ENCODE data around the gene TMEM98. TPM values are rescaled to one million over a fixed set of nuclear protein-coding genes. Genes with fewer than 3 reads are reported as not detected.

Gene TMEM98
- total and polyA plus RNA-seq, 2 of the 4 experiments (the other 2 are of a cell fraction) = 173 to 195 TPM

GRCh38 chr17:32940706-32941390, 12.9 kb downstream of the TMEM98 start:
- POLR2A ChIA-PET (ENCODE audit: unreplicated experiment) = no interaction called here
- no peak overlapping the region for H2BK15ac ChIP-seq (ENCODE audit: low read depth, low read length)
- H2BK5ac ChIP-seq (ENCODE audit: low read depth, low read length, poor library complexity, severe bottlenecking) = no peak overlapping the region
- no peak overlapping the region for H3K23ac ChIP-seq (ENCODE audit: low read depth, low read length)
- BruUV-seq (replicated peaks) = TSS peak; percentile 86
- H3K9ac ChIP-seq (ENCODE audit: low read depth, low read length) = no peak overlapping the region
- CTCF ChIA-PET = interaction anchor here (1.0 to 1.9 kb wide), 2 partner anchors 14 to 15 kb away, joined by 3 to 5 read pairs; no protein-coding TSS in a partner anchor
- dilution Hi-C loops (cut with HindIII; ENCODE audit: low sequenced_read_pairs, unreplicated experiment) = no loop called here
- no peak overlapping the region for H4K5ac ChIP-seq (ENCODE audit: low read depth, low read length)
- no peak overlapping the region for H2BK120ac ChIP-seq (ENCODE audit: low read depth, low read length)
- no peak overlapping the region for H3K18ac ChIP-seq (ENCODE audit: low read depth, low read length)
- H3K4ac ChIP-seq (ENCODE audit: low read depth, low read length) = no peak overlapping the region
- H3K4me2 ChIP-seq (ENCODE audit: low read depth, low read length) = no peak overlapping the region
- no peaks in the 10 kb centered on the region for H3K27me3 ChIP-seq (ENCODE audit: control insufficient read depth, insufficient read depth, low read length)
- TF ChIP-seq MAZ (IDR thresholded peaks at IDR 0.05; ENCODE audit: borderline replicate concordance, low read depth, low read length) = no peak
- no peak for TF ChIP-seq MAFK (IDR thresholded peaks at IDR 0.05; ENCODE audit: low read depth, low read length)
- no peak for TF ChIP-seq CHD1 (IDR thresholded peaks at IDR 0.05; ENCODE audit: low read depth, low read length)
- TF ChIP-seq FOS (IDR thresholded peaks at IDR 0.05; ENCODE audit: low read depth, low read length) = no peak
- TF ChIP-seq BHLHE40 (IDR thresholded peaks at IDR 0.05; ENCODE audit: low read depth, low read length) = no peak
- no peak for TF ChIP-seq RFX5 (IDR thresholded peaks at IDR 0.05; ENCODE audit: low read depth, low read length)
- TF ChIP-seq POLR2A (IDR thresholded peaks at IDR 0.05; ENCODE audit: low read depth, low read length) = no peak
- TF ChIP-seq ELK1 (IDR thresholded peaks at IDR 0.05; ENCODE audit: borderline replicate concordance, low read depth, low read length) = no peak
- TF ChIP-seq SMC3 (IDR thresholded peaks at IDR 0.05; ENCODE audit: low read depth, low read length) = no peak
- no peak for TF ChIP-seq NFE2L2 (IDR thresholded peaks at IDR 0.05; ENCODE audit: low read depth, low read length)
- no peak for TF ChIP-seq USF2 (IDR thresholded peaks at IDR 0.05; ENCODE audit: low read depth, low read length)
- TF ChIP-seq CTCF (conservative IDR thresholded peaks at IDR 0.05; ENCODE audit: low read depth, low read length) = no peak
- TF ChIP-seq RCOR1 (IDR thresholded peaks at IDR 0.05; ENCODE audit: insufficient replicate concordance, low read length) = no peak
- TF ChIP-seq RAD21 (IDR thresholded peaks at IDR 0.05; ENCODE audit: low read length) = no peak
- TF ChIP-seq MXI1 (IDR thresholded peaks at IDR 0.05; ENCODE audit: borderline replicate concordance, low read depth, low read length) = no peak
- no peak for TF ChIP-seq CEBPB (IDR thresholded peaks at IDR 0.05; ENCODE audit: low read depth, low read length)
- DNase-seq (no peak), ATAC-seq (ENCODE audit: low read depth) (no peak)
- in situ Hi-C loops (cut with MboI; ENCODE audit: low sequenced_read_pairs) = no loop called here
- no peaks in the 10 kb centered on the region for H3K79me1 ChIP-seq (ENCODE audit: low read depth in 1 of 2, low read length in 2 of 2)
- H2AK9ac ChIP-seq (replicated peaks; ENCODE audit: low read depth, low read length, poor library complexity) = no peak overlapping the region
- peaks cover 17% of the 10 kb centered on the region for H3K4me1 ChIP-seq (ENCODE audit: control insufficient read depth, insufficient read depth, low read length)
- no peak overlapping the region for H3K56ac ChIP-seq (ENCODE audit: extremely low read depth, insufficient read depth, low read length)
- peaks cover 18% of the 10 kb centered on the region for H3K9me1 ChIP-seq (ENCODE audit: insufficient read depth, low read length)
- H3K27ac ChIP-seq (ENCODE audit: insufficient read depth, low read length) = no peak overlapping the region
- peaks cover 45% of the 10 kb centered on the region for H3K36me3 ChIP-seq (ENCODE audit: control insufficient read depth, insufficient read depth, low read length)
- no peak overlapping the region for H4K91ac ChIP-seq (ENCODE audit: insufficient read depth, low read depth, low read length)
- WGBS, 2 experiments (ENCODE audit: extremely low coverage in 2 of 2, insufficient read length in 1 of 2) = 92% methylated on average over 3 of the region's 10 CpGs; no CpG with 5 or more reads in 1 of the 2 experiments
- intact Hi-C loops (cut with micrococcal nuclease) = no loop called here
- no peak overlapping the region for H4K8ac ChIP-seq (ENCODE audit: low read depth in 2 of 2, low read length in 2 of 2)
- no peak overlapping the region for H3K14ac ChIP-seq (replicated peaks; ENCODE audit: low read depth, low read length)
- no peak overlapping the region for H2AK5ac ChIP-seq (ENCODE audit: low read depth, low read length)
- no peak overlapping the region for H2AFZ ChIP-seq (replicated peaks; ENCODE audit: low read length, poor library complexity)
- H2BK20ac ChIP-seq (ENCODE audit: low read depth, low read length) = no peak overlapping the region
- H3K9me3 ChIP-seq (ENCODE audit: control insufficient read depth, insufficient read depth, low read length) = no peaks in the 10 kb centered on the region
- no peak overlapping the region for H3K4me3 ChIP-seq (ENCODE audit: insufficient read depth, low read depth, low read length)
- H4K20me1 ChIP-seq (ENCODE audit: insufficient read depth, low read length) = no peaks in the 10 kb centered on the region

Measured in IMR-90 (cell line).